Activated CD4-positive, alpha-beta T cell treated with anti-CD3 and anti-CD28 coated beads, Interleukin-2, Interleukin-4, amounts not matched to agents 100 ng/mL and 50 ng/mL, durations not matched to agents 16 hours and 8 hours (primary cell): ENCODE measurements around the gene PLB1.

Experiments used
- DNase-seq: peaks from one replicate; pipeline ENCODE4 v3.0.0-alpha.2; 2020; ENCODE audit warnings: low spot score

PLB1 gene

GRCh38 chr2:28591711-28592335, 96.0 kb downstream of the PLB1 start:
- DNase-seq: no peak

DNA sequence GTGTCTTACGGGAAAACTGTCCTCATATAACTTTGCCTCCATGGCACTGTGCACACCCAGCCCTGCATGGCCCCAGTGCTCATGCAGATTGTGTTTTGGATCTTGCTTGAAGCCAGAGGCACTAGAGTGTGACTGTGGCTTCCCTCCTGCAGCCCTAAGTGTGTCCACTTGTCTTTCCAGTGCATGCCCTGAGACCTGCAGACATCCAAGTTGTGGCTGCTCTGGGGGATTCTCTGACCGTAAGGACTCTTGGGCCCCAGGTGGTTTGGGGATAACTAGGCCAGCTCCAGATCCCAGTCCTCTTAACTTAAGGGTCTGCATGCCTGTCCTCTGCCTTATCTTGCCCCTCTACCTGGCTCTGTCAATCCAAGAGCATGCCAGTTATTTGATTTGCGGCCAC, 96.6 kb downstream of the PLB1 start:
- no peak for DNase-seq

GRCh38 chr2:28593160-28593755, 97.4 kb downstream of the PLB1 start:
- DNase-seq: no peak

GRCh38 chr2:28594000-28594331, 98.1 kb downstream of the PLB1 start:
- no peak for DNase-seq

GRCh38 chr2:28594332-28595108, 98.7 kb downstream of the PLB1 start:
- DNase-seq: peak; percentile 88

DNA sequence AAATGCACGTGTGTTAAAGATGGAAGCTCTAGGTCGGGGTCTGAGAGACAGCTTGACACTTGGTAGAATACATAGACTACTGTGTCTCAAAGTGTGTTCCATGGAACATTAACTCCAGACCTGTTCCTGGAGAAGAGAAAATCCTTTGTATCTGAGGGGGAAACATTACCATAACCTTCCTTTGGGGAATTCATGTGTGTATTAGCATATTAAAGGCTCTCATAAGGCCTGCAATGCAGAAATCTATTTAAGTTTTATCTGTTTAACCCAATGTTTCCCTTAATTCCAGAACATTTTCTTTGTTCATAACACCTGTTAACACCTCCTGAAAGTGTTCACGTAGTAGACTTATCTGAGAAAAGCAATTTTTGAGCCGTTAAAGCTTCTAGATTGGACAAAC, 99.5 kb downstream of the PLB1 start:
- DNase-seq: no peak

DNA sequence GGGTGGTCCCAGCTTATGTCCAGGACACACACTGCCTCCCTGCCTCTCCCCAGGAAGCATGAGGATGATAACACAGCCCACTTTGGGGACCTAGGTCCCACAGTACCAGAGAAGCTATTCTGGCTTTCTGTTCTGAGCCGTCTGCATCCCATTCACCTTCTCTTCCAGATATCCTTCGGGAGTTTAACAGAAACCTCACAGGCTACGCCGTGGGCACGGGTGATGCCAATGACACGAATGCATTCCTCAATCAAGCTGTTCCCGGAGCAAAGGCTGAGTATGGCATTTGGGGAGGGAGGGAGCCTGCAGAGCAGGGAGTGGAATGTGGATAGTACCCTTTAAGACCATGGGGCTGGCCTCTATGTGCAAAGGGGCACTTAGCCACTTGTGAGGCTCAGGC, 102.6 kb downstream of the PLB1 start:
- DNase-seq: no peak

- DNase-seq: no peak
Measured at GRCh38 chr2:28600181-28600580, 104.3 kb downstream of the PLB1 start.

- DNase-seq: no peak
Measured at GRCh38 chr2:28601616-28602015, 105.8 kb downstream of the PLB1 start.

GRCh38 chr2:28602136-28602660, 106.3 kb downstream of the PLB1 start:
- no peak for DNase-seq

- no peak for DNase-seq
Measured at GRCh38 chr2:28602751-28603639, 107.1 kb downstream of the PLB1 start.

DNA sequence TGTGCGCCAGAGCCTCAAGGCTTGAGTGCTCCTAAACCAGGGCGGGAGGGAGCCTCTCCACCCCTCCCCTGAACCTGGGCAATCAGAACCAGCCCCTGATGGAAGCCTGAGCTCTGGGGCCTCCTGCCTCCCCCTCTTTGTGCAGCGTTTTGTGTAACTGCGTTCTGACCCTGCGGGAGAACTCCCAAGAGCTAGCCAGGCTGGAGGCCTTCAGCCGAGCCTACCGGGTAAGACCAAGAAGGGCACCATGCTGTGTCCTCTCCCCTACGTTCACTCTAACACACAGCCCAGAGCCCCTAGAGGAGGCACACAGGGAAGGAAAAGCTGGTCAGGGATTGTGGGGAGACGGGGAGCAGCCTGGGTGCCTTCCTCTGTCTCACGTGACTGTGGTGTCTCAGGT, 108.0 kb downstream of the PLB1 start:
- no peak for DNase-seq

- DNase-seq: no peak
Measured at GRCh38 chr2:28604284-28604843, 108.5 kb downstream of the PLB1 start.

DNA sequence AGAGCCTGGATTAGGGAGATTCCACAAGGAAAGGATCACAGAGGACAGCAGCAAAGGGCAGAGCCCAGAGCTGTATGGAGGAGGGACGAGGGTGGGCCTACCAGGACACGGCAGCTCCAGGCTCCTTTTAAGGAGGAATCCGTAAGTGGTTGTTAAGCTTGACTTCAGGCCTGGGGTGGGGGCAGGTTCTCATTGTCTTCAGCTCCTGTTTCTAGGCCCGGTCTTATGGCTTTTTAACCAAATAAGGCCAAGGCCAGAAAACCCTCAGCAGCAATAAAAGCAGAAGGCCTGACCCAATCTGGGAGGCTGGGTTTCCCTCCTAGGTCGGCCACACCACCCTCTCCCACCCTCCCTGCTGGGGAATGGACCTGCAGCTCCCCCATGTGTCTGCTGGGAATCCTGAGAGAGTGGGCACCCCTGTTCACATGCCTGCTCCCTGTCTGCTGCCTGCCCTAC, 111.2 kb downstream of the PLB1 start:
- no peak for DNase-seq

DNA sequence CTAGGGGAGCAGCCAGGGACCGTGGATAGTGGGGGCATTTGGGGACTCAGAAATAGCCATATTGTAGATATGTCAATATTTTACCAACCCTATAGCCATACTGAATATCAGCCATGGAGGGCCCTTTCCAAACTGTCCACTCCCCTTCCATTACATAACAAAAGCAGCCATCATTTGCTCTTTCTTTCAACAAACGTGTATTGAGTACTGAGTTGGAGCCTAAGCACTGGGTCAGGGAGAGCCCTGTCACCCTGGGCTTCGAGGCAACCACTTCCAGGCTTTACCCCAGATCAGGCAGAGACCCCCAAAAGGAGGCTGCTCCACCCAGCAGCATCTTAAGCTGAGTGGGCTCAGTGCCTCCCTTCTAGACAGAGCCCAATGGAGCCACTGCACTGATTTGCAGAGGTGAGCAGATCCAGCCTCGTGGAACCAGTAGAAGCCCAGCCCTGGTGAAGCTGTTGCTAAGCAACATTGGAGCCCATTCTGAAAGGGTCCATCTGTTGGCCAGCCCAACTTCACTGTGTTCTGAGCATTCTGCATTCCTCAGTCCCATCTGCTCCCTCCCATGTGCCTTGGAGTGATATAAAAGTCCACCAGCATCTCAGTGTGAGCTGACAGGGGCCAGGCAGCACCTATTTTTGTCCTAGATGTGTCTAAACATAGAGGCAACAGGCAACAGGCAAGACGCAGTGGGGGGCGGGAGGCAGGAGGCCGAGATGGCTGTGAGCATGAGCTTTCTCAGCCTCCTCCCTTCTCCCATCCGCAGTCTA, 112.1 kb downstream of the PLB1 start:
- DNase-seq: no peak

DNA sequence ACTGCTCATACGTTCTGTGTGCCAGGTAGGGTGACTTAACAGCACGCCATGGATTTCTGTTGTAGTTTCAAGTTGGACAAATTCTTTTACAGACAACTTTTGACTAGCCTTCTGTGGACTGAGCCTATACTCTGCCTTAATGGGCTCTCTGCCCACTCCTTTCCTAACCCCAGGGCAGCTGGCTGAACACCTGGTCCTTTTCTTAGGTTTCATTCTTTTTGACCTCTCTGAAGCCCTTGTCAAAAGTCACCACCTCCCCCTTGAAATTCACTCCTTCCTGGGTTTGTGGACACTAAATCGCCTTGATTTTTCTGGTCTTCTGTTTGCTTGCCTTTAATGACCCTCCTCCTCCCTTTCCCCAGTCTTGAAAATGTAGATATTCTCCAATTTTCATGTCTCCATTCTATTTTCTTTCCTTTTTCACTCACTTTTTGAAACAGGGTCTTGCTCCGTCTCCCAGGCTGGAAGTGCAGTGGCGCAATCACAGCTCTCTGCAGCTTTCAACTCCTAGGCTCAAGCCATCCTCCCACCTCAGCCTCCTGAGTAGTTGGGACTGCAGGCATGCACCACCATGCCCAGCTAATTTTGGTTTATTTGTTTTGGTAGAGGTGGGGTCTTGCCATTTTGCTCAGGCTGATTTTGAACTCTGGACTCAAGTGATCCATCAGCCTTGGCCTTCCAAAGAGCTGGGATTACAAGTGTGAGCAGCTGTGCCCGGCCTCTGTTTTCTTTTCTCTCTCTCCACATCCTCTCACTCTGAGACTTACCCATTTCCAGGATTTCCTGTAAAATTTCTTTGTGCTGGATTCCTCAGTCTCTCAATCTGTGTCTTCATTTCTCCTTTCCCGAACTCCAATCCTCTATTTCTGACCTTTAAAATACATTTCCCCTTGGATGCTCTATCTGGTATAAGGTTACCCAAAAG, 112.9 kb downstream of the PLB1 start:
- DNase-seq: no peak

DNA sequence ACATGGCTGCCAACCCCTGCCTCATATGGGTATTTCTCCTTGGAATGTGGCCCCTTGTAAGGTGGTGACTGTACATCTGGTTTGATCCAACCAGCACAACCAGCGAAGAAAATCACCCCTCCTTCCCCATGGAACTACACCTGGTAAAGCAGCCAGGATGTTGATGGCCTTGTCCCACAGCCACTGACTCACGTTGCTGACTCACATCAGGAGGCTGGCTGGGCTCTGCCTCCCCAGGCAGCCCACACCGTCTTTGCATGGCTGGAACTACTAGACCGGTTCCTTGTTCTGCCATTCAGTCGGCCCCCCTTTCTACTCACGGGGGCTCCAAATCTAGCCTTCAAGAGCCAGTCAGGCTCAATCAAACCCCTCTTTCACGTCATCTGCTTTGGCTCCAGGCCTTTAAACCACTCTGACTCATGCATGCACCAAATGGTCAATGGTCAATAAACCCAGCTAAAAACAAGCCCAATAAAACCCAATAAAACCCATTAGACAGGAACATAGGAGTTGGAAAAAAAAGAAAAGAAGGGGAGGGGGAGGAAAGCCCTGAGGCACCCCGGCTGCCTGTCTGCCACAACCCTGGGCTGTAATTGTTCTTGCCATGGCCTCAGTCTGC, 114.8 kb downstream of the PLB1 start:
- peak; percentile 50 for DNase-seq

- DNase-seq: no peak
Measured at GRCh38 chr2:28612131-28612812, 116.4 kb downstream of the PLB1 start.

- DNase-seq: peak; percentile 31
Measured at GRCh38 chr2:28613186-28613585, 117.3 kb downstream of the PLB1 start.
